Transverse colon (tissue), 4 donors: Measurements from ENCODE around the gene CBFA2T2.

ENCODE experiments used
- CTCF ChIP-seq, 5 experiments: fragments of 200-600 bp in 3 of 5; fragments of 450-650 bp in 2 of 5; sonication (generic) in 3 of 5; IDR thresholded peaks; 1 replicate in 2 of 5; 2 replicates in 3 of 5; pipeline ENCODE4 v1.5.1; 2016 to 2017; ENCODE audit warnings: antibody characterized with exemption in 5 of 5, inconsistent platforms in 3 of 5, mild to moderate bottlenecking in 2 of 5, moderate library complexity in 1 of 5
- EP300 ChIP-seq: sonication (generic); formaldehyde crosslinking; IDR thresholded peaks from one replicate; pipeline ENCODE4 v1.6.1; 2017; ENCODE audit warnings: antibody characterized with exemption, low read depth
- POLR2A ChIP-seq: fragments of 450-650 bp; IDR thresholded peaks from one replicate; pipeline ENCODE4 v1.6.1; 2016; ENCODE audit warnings: antibody characterized with exemption, mild to moderate bottlenecking, moderate library complexity
- POLR2AphosphoS5 ChIP-seq, 3 donors: sonication (generic); formaldehyde crosslinking; IDR thresholded peaks; one replicate each; pipeline ENCODE4 v1.6.1; 2016; ENCODE audit warnings: antibody characterized with exemption in 3 of 3

GRCh38 chr20:33604991-33605370, 115.1 kb downstream of the CBFA2T2 start:
- no peak for TF ChIP-seq POLR2AphosphoS5 (IDR thresholded peaks at IDR 0.05)
- TF ChIP-seq CTCF (IDR thresholded peaks at IDR 0.05) = no peak
- TF ChIP-seq POLR2A = no peak
- TF ChIP-seq EP300 = no peak
